HG03442 (cell line): ENCODE results near the gene SLAIN2.
"Not testable (repeated sequence)": the region's sequence is repeated elsewhere in the genome, so short reads cannot be mapped to it uniquely, and the experiment has no call there.

Experiments used
- ATAC-seq: cut with Tn5 transposase; IDR thresholded peaks from one replicate; pipeline ENCODE4 v1.9.1; 2021; ENCODE audit warnings: mild to moderate bottlenecking, moderate library complexity; ENCODE audit not compliant: unreplicated experiment

Gene SLAIN2

GRCh38 chr4:48436318-48436717 is 95.0 kb downstream of the SLAIN2 start:
- ATAC-seq, result no peak

GRCh38 chr4:48439988-48440387 is 98.7 kb downstream of the SLAIN2 start:
- ATAC-seq, result no peak

- not testable (repeated sequence) for ATAC-seq
Measured at GRCh38 chr4:48440914-48441313, 99.6 kb downstream of the SLAIN2 start.

GRCh38 chr4:48445704-48446103 is 104.4 kb downstream of the SLAIN2 start:
- ATAC-seq, result no peak

- no peak for ATAC-seq
Measured at GRCh38 chr4:48446642-48447041, 105.3 kb downstream of the SLAIN2 start.

- no peak for ATAC-seq
Measured at GRCh38 chr4:48449151-48449550, 107.8 kb downstream of the SLAIN2 start.

- ATAC-seq, result no peak
Measured at GRCh38 chr4:48450740-48451139, 109.4 kb downstream of the SLAIN2 start.

- ATAC-seq, result not testable (repeated sequence)
Measured at GRCh38 chr4:48451656-48452055, 110.3 kb downstream of the SLAIN2 start.

GRCh38 chr4:48454591-48454990 is 113.3 kb downstream of the SLAIN2 start:
- ATAC-seq, result no peak

- ATAC-seq, result no peak
Measured at GRCh38 chr4:48461000-48461399, 119.7 kb downstream of the SLAIN2 start.

- no peak for ATAC-seq
Measured at GRCh38 chr4:48462363-48462762, 121.0 kb downstream of the SLAIN2 start.

GRCh38 chr4:48467442-48467841 is 126.1 kb downstream of the SLAIN2 start:
- ATAC-seq, result no peak

GRCh38 chr4:48467891-48468290 is 126.6 kb downstream of the SLAIN2 start:
- ATAC-seq, result no peak

GRCh38 chr4:48470137-48470536 is 128.8 kb downstream of the SLAIN2 start:
- no peak for ATAC-seq

GRCh38 chr4:48470570-48470969 is 129.2 kb downstream of the SLAIN2 start:
- ATAC-seq, result no peak

- ATAC-seq, result no peak
Measured at GRCh38 chr4:48472794-48473193, 131.5 kb downstream of the SLAIN2 start.

- no peak for ATAC-seq
Measured at GRCh38 chr4:48475770-48476169, 134.4 kb downstream of the SLAIN2 start.
